ENCODE results near the gene TXNDC17.
"Not testable (repeated sequence)": the region's sequence is repeated elsewhere in the genome, so short reads cannot be mapped to it uniquely, and the experiment has no call there.

TXNDC17 gene

GRCh38 chr17:6683730-6684459 lies 43.0 kb downstream of the TXNDC17 start:
- DNase-seq (ENCODE audit: low read depth): no peak

DNA sequence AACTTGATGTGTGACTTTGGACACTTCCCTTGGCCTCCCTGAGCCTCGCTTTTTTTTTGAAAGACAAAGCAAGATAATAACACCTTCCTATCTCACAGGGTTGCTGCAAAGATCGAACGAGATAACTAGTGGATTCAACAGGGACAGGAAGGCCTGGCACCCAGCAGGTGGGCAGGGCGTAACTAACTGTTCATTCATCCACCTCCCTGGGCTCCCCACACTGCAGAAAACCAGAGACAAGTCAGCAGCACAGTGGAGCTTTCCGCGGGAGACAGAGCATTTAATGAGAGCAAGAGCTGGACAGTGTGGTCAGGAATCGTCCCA lies 43.6 kb downstream of the TXNDC17 start:
- DNase-seq (ENCODE audit: low read depth): no peak

GRCh38 chr17:6684881-6685767 lies 44.3 kb downstream of the TXNDC17 start:
- DNase-seq (ENCODE audit: low read depth): no peak

DNA sequence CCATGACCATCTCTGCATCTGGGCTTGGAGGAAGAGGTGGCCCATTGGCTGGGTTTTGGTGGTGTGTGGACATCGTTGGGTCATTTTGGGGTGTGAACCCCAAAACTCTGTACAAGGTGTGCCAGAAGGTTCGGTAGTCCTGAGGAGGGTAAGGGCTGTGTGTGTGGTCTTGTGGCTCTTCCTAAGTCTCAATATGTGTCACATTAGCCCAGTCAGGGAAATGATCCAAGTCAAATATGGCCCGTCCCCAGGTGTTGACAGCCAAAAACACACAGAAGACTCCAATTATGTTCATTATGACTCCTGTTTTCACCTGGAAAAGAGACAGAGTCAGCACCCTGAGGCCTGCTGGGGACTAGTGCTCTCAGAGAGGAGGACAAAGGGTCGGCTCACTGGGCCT lies 45.2 kb downstream of the TXNDC17 start:
- DNase-seq (ENCODE audit: low read depth): no peak

DNA sequence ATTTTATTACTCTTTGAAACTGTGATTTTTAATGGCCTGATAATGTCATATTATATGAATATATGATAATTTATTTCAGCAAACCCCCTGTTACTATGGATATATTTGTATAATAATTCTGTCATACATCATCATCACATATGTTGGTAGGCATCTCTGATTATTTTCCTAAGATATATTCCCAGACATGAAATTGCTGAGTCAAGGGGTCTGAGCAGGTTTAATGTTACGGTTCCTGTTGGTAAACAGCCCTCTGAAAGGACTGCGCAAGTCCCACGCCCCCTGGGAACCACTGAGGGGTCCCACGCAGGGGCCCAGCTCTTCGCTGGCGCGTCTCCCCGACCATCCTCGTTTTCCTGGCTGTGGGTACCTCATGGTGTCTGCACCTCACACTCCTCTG lies 48.1 kb downstream of the TXNDC17 start:
- DNase-seq (ENCODE audit: low read depth): no peak

GRCh38 chr17:6690641-6691040 lies 49.8 kb downstream of the TXNDC17 start:
- no peak for DNase-seq (ENCODE audit: low read depth)

GRCh38 chr17:6691546-6691945 lies 50.7 kb downstream of the TXNDC17 start:
- DNase-seq (ENCODE audit: low read depth): no peak

DNA sequence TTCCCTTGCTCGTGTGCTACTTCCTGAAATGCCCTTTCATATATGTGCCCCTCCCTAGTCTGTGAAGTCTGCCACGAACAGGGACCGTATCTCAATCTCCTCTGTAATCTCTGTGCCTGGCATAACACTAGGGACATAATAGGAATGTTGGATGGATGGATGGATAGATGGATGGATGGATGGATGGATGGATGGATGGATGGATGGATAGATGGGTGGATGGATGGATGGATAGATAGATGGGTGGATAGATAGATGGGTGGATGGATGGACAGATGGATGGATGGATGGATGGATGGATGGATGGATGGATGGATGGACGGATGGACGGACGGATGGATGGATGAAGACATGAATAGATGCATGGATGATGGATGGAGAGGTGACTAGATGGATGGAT lies 51.1 kb downstream of the TXNDC17 start:
- DNase-seq (ENCODE audit: low read depth): not testable (repeated sequence)
